ENCODE results near the gene SARS2. TPM values are rescaled to one million over a fixed set of nuclear protein-coding genes. Genes with fewer than 3 reads are reported as not detected.

The SARS2 gene
- total RNA-seq, 1 experiment from 2014 or later: 74.7 TPM

DNA sequence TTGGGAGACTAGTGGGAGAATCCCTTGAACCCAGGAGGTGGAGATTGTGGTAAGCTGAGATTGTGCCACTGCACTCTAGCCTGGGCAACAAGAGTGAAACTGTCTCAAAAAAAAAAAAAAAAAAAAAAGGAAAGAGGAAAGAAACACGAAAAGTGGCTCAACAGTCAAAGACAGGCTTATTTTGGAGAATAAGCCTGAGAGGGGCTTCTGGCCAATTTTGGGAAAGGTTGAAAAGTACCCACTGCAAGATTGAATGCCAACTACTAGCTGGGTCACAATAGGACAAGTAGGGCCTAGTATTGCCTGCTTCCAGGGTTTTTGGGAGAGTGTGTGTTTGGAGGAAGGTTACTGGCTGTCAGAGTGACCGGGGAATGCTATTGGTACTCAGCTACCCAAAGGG, 27.7 kb upstream of the SARS2 start (continued):
- TF ChIP-seq SP1 (CRISPR knock-in tag; conservative IDR thresholded peaks at IDR 0.05) (no peak), JAZF1 (CRISPR knock-in tag; IDR thresholded peaks at IDR 0.05) (no peak), CREM (CRISPR knock-in tag; IDR thresholded peaks at IDR 0.05) (no peak), SMAD4 (CRISPR knock-in tag; IDR thresholded peaks at IDR 0.05) (no peak), PRRX2 (CRISPR knock-in tag; IDR thresholded peaks at IDR 0.05) (no peak), ZNF281 (CRISPR knock-in tag; IDR thresholded peaks at IDR 0.05) (no peak)
- TF ChIP-seq, protein P1, sequence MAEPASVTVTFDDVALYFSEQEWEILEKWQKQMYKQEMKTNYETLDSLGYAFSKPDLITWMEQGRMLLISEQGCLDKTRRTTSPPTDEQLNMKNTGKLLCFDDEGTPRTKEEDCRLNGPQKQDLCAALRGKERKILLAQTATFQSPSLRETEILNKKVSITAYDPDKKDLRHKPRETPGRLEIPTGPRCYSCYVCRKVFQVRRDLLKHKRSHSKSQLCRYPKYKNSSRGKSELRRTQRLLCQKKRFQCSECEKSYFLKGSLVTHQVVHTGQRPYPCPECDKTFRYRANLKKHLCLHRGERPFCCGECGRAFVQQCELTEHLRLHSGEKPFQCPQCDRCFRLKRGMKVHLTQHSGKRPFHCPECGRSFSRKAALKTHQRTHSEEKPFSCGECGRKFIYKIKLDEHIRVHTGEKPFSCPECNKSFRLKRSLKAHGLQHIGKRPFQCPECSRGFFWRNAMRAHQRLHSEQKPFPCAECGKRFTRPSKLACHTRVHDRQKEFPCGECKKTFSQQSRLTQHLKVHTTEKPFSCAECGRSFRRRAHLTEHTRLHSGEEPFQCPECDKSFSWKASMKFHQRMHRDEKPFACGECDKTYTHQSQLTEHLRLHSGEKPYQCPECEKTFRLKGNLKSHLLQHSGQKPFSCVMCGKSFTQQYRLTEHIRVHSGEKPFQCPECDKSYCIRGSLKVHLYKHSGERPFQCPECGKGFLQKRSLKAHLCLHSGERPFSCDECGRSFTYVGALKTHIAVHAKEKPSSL (CRISPR knock-in tag; conservative IDR thresholded peaks at IDR 0.05): no peak
- TF ChIP-seq, protein P2, sequence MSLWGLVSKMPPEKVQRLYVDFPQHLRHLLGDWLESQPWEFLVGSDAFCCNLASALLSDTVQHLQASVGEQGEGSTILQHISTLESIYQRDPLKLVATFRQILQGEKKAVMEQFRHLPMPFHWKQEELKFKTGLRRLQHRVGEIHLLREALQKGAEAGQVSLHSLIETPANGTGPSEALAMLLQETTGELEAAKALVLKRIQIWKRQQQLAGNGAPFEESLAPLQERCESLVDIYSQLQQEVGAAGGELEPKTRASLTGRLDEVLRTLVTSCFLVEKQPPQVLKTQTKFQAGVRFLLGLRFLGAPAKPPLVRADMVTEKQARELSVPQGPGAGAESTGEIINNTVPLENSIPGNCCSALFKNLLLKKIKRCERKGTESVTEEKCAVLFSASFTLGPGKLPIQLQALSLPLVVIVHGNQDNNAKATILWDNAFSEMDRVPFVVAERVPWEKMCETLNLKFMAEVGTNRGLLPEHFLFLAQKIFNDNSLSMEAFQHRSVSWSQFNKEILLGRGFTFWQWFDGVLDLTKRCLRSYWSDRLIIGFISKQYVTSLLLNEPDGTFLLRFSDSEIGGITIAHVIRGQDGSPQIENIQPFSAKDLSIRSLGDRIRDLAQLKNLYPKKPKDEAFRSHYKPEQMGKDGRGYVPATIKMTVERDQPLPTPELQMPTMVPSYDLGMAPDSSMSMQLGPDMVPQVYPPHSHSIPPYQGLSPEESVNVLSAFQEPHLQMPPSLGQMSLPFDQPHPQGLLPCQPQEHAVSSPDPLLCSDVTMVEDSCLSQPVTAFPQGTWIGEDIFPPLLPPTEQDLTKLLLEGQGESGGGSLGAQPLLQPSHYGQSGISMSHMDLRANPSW (CRISPR knock-in tag; conservative IDR thresholded peaks at IDR 0.05; ENCODE audit: low read depth): no peak

- Mint-ChIP-seq H3K4me1 (peaks cover 6% of the 10 kb centered on the region), H3K36me3 (peaks cover 14% of the 10 kb centered on the region), H3K9me3 (peaks cover 6% of the 10 kb centered on the region; the same call in 1 of the 2 replicates), H3K4me3 (no peak overlapping the region), H3K27ac (no peak overlapping the region), H3K27me3 (ENCODE audit: low read depth) (no peaks in the 10 kb centered on the region; the same call in 1 of the 2 replicates)
- ChIA-PET POLR2A (no interaction called here), CTCF (interaction anchor here (0.7 kb wide), 2 partner anchors 91 to 196 kb away, joined by 3 read pairs; no protein-coding TSS in a partner anchor)
- DNase-seq (ENCODE audit: low spot score): no peak
- ATAC-seq: no peak
- TF ChIP-seq, protein P3, sequence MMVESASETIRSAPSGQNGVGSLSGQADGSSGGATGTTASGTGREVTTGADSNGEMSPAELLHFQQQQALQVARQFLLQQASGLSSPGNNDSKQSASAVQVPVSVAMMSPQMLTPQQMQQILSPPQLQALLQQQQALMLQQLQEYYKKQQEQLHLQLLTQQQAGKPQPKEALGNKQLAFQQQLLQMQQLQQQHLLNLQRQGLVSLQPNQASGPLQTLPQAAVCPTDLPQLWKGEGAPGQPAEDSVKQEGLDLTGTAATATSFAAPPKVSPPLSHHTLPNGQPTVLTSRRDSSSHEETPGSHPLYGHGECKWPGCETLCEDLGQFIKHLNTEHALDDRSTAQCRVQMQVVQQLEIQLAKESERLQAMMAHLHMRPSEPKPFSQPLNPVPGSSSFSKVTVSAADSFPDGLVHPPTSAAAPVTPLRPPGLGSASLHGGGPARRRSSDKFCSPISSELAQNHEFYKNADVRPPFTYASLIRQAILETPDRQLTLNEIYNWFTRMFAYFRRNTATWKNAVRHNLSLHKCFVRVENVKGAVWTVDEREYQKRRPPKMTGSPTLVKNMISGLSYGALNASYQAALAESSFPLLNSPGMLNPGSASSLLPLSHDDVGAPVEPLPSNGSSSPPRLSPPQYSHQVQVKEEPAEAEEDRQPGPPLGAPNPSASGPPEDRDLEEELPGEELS (CRISPR knock-in tag; IDR thresholded peaks at IDR 0.05): no peak
These were observed 25.7 kb upstream of the SARS2 start for GRCh38 chr19:38956264-38956663.

DNA sequence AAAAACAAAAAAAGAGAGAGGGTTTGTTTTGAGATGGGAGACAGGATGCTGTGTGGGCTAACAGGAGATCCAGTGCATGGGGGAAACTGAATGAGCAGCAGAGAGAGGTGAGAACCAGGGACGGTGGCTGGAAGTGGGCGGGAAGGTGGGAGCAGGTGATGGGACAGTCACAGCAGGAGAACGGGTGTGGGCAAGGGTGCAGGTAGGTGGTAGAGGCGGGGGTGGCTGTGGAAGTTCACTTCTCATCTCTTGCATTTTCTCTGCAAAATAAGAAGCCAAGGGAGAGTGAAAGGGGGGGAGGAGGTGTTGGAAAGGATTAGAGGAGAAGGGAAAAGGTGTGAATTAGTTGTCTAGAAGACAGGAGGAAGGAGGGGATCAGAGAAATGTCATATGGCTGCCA, 23.1 kb upstream of the SARS2 start:
- TF ChIP-seq CDX4 (CRISPR knock-in tag; IDR thresholded peaks at IDR 0.05; ENCODE audit: borderline replicate concordance): no peak
- TF ChIP-seq SOX15 (CRISPR knock-in tag; IDR thresholded peaks at IDR 0.05): no peak
- TF ChIP-seq CTCF (IDR thresholded peaks at IDR 0.05): no peak
- TF ChIP-seq PREB (CRISPR knock-in tag; IDR thresholded peaks at IDR 0.05; ENCODE audit: borderline replicate concordance): no peak
- no peak for TF ChIP-seq TCF7 (CRISPR knock-in tag; IDR thresholded peaks at IDR 0.05; ENCODE audit: low read depth)
- TF ChIP-seq NFATC4 (CRISPR knock-in tag; IDR thresholded peaks at IDR 0.05): no peak
- TF ChIP-seq, protein P4, sequence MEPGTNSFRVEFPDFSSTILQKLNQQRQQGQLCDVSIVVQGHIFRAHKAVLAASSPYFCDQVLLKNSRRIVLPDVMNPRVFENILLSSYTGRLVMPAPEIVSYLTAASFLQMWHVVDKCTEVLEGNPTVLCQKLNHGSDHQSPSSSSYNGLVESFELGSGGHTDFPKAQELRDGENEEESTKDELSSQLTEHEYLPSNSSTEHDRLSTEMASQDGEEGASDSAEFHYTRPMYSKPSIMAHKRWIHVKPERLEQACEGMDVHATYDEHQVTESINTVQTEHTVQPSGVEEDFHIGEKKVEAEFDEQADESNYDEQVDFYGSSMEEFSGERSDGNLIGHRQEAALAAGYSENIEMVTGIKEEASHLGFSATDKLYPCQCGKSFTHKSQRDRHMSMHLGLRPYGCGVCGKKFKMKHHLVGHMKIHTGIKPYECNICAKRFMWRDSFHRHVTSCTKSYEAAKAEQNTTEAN (CRISPR knock-in tag; IDR thresholded peaks at IDR 0.05): no peak
- no peak for TF ChIP-seq KAT7 (CRISPR knock-in tag; IDR thresholded peaks at IDR 0.05; ENCODE audit: borderline replicate concordance)
- no peak for TF ChIP-seq CREB1 (CRISPR knock-in tag; IDR thresholded peaks at IDR 0.05)
- no peak for TF ChIP-seq SMAD4 (CRISPR knock-in tag; IDR thresholded peaks at IDR 0.05)
- peaks cover 11% of the 10 kb centered on the region for H3K4me1 Mint-ChIP-seq
- H3K36me3 Mint-ChIP-seq: peaks cover 10% of the 10 kb centered on the region
- no peak overlapping the region for H3K4me3 Mint-ChIP-seq
- DNase-seq (ENCODE audit: low spot score): no peak
- POLR2A ChIA-PET: interaction anchor here (0.7 kb wide), 1 partner anchor 79 kb away, joined by 5 read pairs; the partner anchor contains the start of gene FBXO27
- peaks cover 6% of the 10 kb centered on the region for H3K27me3 Mint-ChIP-seq (ENCODE audit: low read depth)
- CTCF ChIA-PET: interaction anchor here (0.9 to 2.5 kb wide), 4 partner anchors 8 to 53 kb away, joined by 4 to 11 read pairs (median 8); partner anchors contain the start of genes FBXO17, MRPS12 and SARS2
- ATAC-seq: no peak
- H3K9me3 Mint-ChIP-seq: peaks cover 4% of the 10 kb centered on the region; the same call in 1 of the 2 replicates
- no peak overlapping the region for H3K27ac Mint-ChIP-seq

Measured in WTC11 (cell line).